SU-DHL-6 (cell line): ENCODE data around the gene AJAP1.

Experiments
- H2AFZ ChIP-seq: fragments of 200-600 bp; sonication (generic); 2 replicates; pipeline ENCODE4 v1.6.1; 2014; ENCODE audit warnings: low read depth, mild to moderate bottlenecking, moderate library complexity, mixed read lengths, antibody characterized with exemption, low read length; ENCODE audit not compliant: severe bottlenecking
- H3F3A ChIP-seq: fragments of 200-600 bp; shearing (Covaris generic); 2 replicates; pipeline ENCODE4 v1.6.0; 2016; ENCODE audit warnings: antibody characterized with exemption, mild to moderate bottlenecking; ENCODE audit not compliant: insufficient read depth
- H3K27ac ChIP-seq: fragments of 200-600 bp; sonication (generic); 2 replicates; pipeline ENCODE4 v1.5.1; 2016; ENCODE audit warnings: low read depth, mild to moderate bottlenecking, low read length, moderate library complexity, mixed read lengths
- H3K27me3 ChIP-seq: fragments of 200-600 bp; sonication (generic), shearing (Covaris generic); 2 replicates; pipeline ENCODE4 v1.6.0; 2014; ENCODE audit warnings: mild to moderate bottlenecking, low read length
- H3K36me3 ChIP-seq: fragments of 200-600 bp; sonication (generic); 2 replicates; pipeline ENCODE4 v1.6.1; 2014; ENCODE audit warnings: mild to moderate bottlenecking, low read length, mixed read lengths
- H3K4me2 ChIP-seq: fragments of 300-600, 200-600 bp; shearing (Covaris generic), sonication (generic); 2 replicates; pipeline ENCODE4 v1.6.0; 2014; ENCODE audit warnings: low read length, low read depth, mild to moderate bottlenecking; ENCODE audit not compliant: poor library complexity, severe bottlenecking
- H3K4me3 ChIP-seq: fragments of 200-600 bp; sonication (generic); 2 replicates; pipeline ENCODE4 v1.5.1; 2014; ENCODE audit warnings: antibody characterized with exemption, low read length, mild to moderate bottlenecking, mixed read lengths; ENCODE audit not compliant: insufficient read depth, poor library complexity, severe bottlenecking
- H3K79me2 ChIP-seq: fragments of 200-600 bp; sonication (generic); 2 replicates; pipeline ENCODE4 v1.6.1; 2014; ENCODE audit warnings: mild to moderate bottlenecking, low read length, moderate library complexity; ENCODE audit not compliant: insufficient read depth
- H3K9ac ChIP-seq: fragments of 200-600 bp; sonication (generic); 2 replicates; pipeline ENCODE4 v1.7.0; 2014; ENCODE audit warnings: mild to moderate bottlenecking, low read length
- H3K9me2 ChIP-seq: fragments of 200-600 bp; sonication (generic); replicated peaks from 2 replicates; pipeline ENCODE4 v1.6.1; 2014; ENCODE audit warnings: low read length; ENCODE audit not compliant: insufficient read depth
- H3K9me3 ChIP-seq: fragments of 200-600 bp; sonication (generic); 2 replicates; pipeline ENCODE4 v1.6.1; 2014; ENCODE audit warnings: low read length, mixed read lengths; ENCODE audit not compliant: insufficient read depth
- H4K20me1 ChIP-seq: fragments of 200-600 bp; sonication (generic); 2 replicates; pipeline ENCODE4 v1.6.1; 2014; ENCODE audit warnings: low read depth, mild to moderate bottlenecking, antibody characterized with exemption, low read length, moderate library complexity, mixed read lengths
- CTCF ChIP-seq: fragments of 200-600 bp; sonication (generic); IDR thresholded peaks from one replicate; pipeline ENCODE4 v1.5.1; 2017; ENCODE audit warnings: antibody characterized with exemption, mild to moderate bottlenecking, low read length, moderate library complexity; ENCODE audit not compliant: insufficient read depth, poor library complexity, severe bottlenecking
- EZH2phosphoT487 ChIP-seq: fragments of 200-600 bp; sonication (generic), shearing (Covaris generic); conservative IDR thresholded peaks from 2 replicates; pipeline ENCODE4 v1.6.1; 2018; ENCODE audit warnings: mild to moderate bottlenecking, antibody characterized with exemption, low read length, moderate library complexity, mixed read lengths

AJAP1 gene

GRCh38 chr1:4660917-4661594, 6.6 kb downstream of the AJAP1 start:
- Histone ChIP-seq H3K27ac (no peak overlapping the region), H3K4me2 (no peak overlapping the region), H3K27me3 (no peaks in the 10 kb centered on the region), H3K9me2 (no peaks in the 10 kb centered on the region), H3K4me3 (no peak overlapping the region), H2AFZ (no peak overlapping the region), H3K9ac (no peak overlapping the region), H3K36me3 (no peaks in the 10 kb centered on the region), H3F3A (no peaks in the 10 kb centered on the region), H3K9me3 (no peaks in the 10 kb centered on the region), H3K79me2 (no peaks in the 10 kb centered on the region), H4K20me1 (no peaks in the 10 kb centered on the region)
- TF ChIP-seq EZH2phosphoT487 (no peak), CTCF (no peak)

GRCh38 chr1:4661595-4661917, 7.1 kb downstream of the AJAP1 start:
- H3K27me3 ChIP-seq = no peaks in the 10 kb centered on the region
- TF ChIP-seq CTCF (no peak), EZH2phosphoT487 (no peak)
- no peak overlapping the region for H2AFZ ChIP-seq
- no peaks in the 10 kb centered on the region for H3K9me3 ChIP-seq
- no peak overlapping the region for H3K9ac ChIP-seq
- no peak overlapping the region for H3K4me2 ChIP-seq
- H3F3A ChIP-seq = no peaks in the 10 kb centered on the region
- H3K79me2 ChIP-seq = no peaks in the 10 kb centered on the region
- no peaks in the 10 kb centered on the region for H4K20me1 ChIP-seq
- H3K9me2 ChIP-seq = no peaks in the 10 kb centered on the region
- H3K4me3 ChIP-seq = no peak overlapping the region
- no peak overlapping the region for H3K27ac ChIP-seq
- H3K36me3 ChIP-seq = no peaks in the 10 kb centered on the region

- no peaks in the 10 kb centered on the region for H3K27me3 ChIP-seq
Measured at GRCh38 chr1:4662168-4662567, 7.8 kb downstream of the AJAP1 start.

More at GRCh38 chr1:4662168-4662567, 7.8 kb downstream of the AJAP1 start:
- Histone ChIP-seq H3F3A (no peaks in the 10 kb centered on the region), H3K4me3 (no peak overlapping the region), H3K79me2 (no peaks in the 10 kb centered on the region), H3K27ac (no peak overlapping the region), H2AFZ (no peak overlapping the region), H3K9me2 (no peaks in the 10 kb centered on the region), H3K9ac (no peak overlapping the region), H3K9me3 (no peaks in the 10 kb centered on the region), H3K4me2 (no peak overlapping the region), H3K36me3 (no peaks in the 10 kb centered on the region), H4K20me1 (no peaks in the 10 kb centered on the region)
- TF ChIP-seq CTCF (no peak), EZH2phosphoT487 (no peak)
